WTC11 (cell line): ENCODE results near the gene IRS1. TPM values are rescaled to one million over a fixed set of nuclear protein-coding genes. Genes with fewer than 3 reads are reported as not detected.

Experiments used
- ATAC-seq: fragments of 200-7000 bp; cut with Tn5 transposase; 2 replicates; pipeline ENCODE4 v1.10.0; 2021; ENCODE audit warnings: mild to moderate bottlenecking, moderate library complexity
- CTCF ChIA-PET: fragments of 300-600 bp; sonication (Branson Sonifier 250); formaldehyde crosslinking; loops from one replicate; lab custom pipeline; 2021; ENCODE audit warnings: antibody characterized with exemption; lab: Charles Lee
- POLR2A ChIA-PET: fragments of 350-600 bp; sonication (Branson Sonifier 250); formaldehyde crosslinking; loops from one replicate; lab custom pipeline; 2021; ENCODE audit warnings: antibody characterized with exemption; lab: Charles Lee
- DNase-seq: peaks from one replicate; pipeline ENCODE4 v3.0.0; 2021; ENCODE audit warnings: low spot score
- H3K27ac Mint-ChIP-seq: 2 replicates; pipeline ENCODE4 v1.8.0; 2021; ENCODE audit warnings: mixed read lengths
- H3K27me3 Mint-ChIP-seq: 2 replicates; pipeline ENCODE4 v1.8.0; 2021; ENCODE audit warnings: low read depth, mild to moderate bottlenecking, moderate library complexity, mixed read lengths
- H3K36me3 Mint-ChIP-seq: 2 replicates; pipeline ENCODE4 v1.8.0; 2021; ENCODE audit warnings: mixed read lengths
- H3K4me1 Mint-ChIP-seq: 2 replicates; pipeline ENCODE4 v1.8.0; 2022; ENCODE audit warnings: mixed read lengths
- H3K4me3 Mint-ChIP-seq: 2 replicates; pipeline ENCODE4 v1.8.0; 2021; ENCODE audit warnings: mild to moderate bottlenecking, moderate library complexity, mixed read lengths
- H3K9me3 Mint-ChIP-seq: 2 replicates; pipeline ENCODE4 v1.8.0; 2021; ENCODE audit warnings: mixed read lengths
- ATF6 ChIP-seq: sonication (generic); formaldehyde crosslinking; IDR thresholded peaks from 2 replicates; pipeline ENCODE4 v1.8.1; 2023; ENCODE audit warnings: mild to moderate bottlenecking, missing genetic modification reagents
- CREM ChIP-seq: sonication (generic); formaldehyde crosslinking; IDR thresholded peaks from 2 replicates; pipeline ENCODE4 v1.8.1; 2022; ENCODE audit warnings: mild to moderate bottlenecking, missing genetic modification reagents, moderate library complexity
- ETV6 ChIP-seq: sonication (generic); formaldehyde crosslinking; IDR thresholded peaks from 2 replicates; pipeline ENCODE4 v1.8.1; 2022; ENCODE audit warnings: mild to moderate bottlenecking, missing genetic modification reagents
- FOXJ3 ChIP-seq: sonication (generic); formaldehyde crosslinking; IDR thresholded peaks from 2 replicates; pipeline ENCODE4 v1.9.0; 2021; ENCODE audit warnings: missing genetic modification reagents, mild to moderate bottlenecking, borderline replicate concordance
- NR3C1 ChIP-seq: sonication (generic); formaldehyde crosslinking; conservative IDR thresholded peaks from 2 replicates; pipeline ENCODE4 v1.8.1; 2023; ENCODE audit warnings: low read depth, mild to moderate bottlenecking, missing genetic modification reagents
- SMAD4 ChIP-seq: sonication (generic); formaldehyde crosslinking; IDR thresholded peaks from 2 replicates; pipeline ENCODE4 v1.8.0; 2022; ENCODE audit warnings: mild to moderate bottlenecking, missing genetic modification reagents
- TEAD1 ChIP-seq: sonication (generic); formaldehyde crosslinking; IDR thresholded peaks from 2 replicates; pipeline ENCODE4 v1.8.0; 2022; ENCODE audit warnings: mild to moderate bottlenecking, missing genetic modification reagents
- ZBTB21 ChIP-seq: sonication (generic); formaldehyde crosslinking; IDR thresholded peaks from 2 replicates; pipeline ENCODE4 v1.8.1; 2023; ENCODE audit warnings: mild to moderate bottlenecking, missing genetic modification reagents, borderline replicate concordance
- ZNF263 ChIP-seq: sonication (generic); formaldehyde crosslinking; IDR thresholded peaks from 2 replicates; pipeline ENCODE4 v1.8.1; 2022; ENCODE audit warnings: low read depth, mild to moderate bottlenecking, moderate library complexity, missing genetic modification reagents
- ZNF317 ChIP-seq: sonication (generic); formaldehyde crosslinking; IDR thresholded peaks from 2 replicates; pipeline ENCODE4 v1.8.1; 2023; ENCODE audit warnings: low read depth, mild to moderate bottlenecking, moderate library complexity, missing genetic modification reagents, borderline replicate concordance
- ZNF396 ChIP-seq: fragments of 250-450 bp; sonication (Bioruptor Pico); IDR thresholded peaks from 2 replicates; pipeline ENCODE4 v1.8.0; 2021; ENCODE audit warnings: mild to moderate bottlenecking, moderate library complexity, borderline replicate concordance
- total RNA-seq: library from RNA; stranded (reverse); gene quantifications from 3 replicates; pipeline ENCODE4 v1.2.3, GENCODE V29; 2021
- TF ChIP-seq, protein P1 (sequence below): fragments of 250-450 bp; sonication (Bioruptor Pico); conservative IDR thresholded peaks from 2 replicates; pipeline ENCODE4 v1.9.0; 2021; ENCODE audit warnings: mild to moderate bottlenecking
- TF ChIP-seq, protein P2 (sequence below): sonication (generic); formaldehyde crosslinking; IDR thresholded peaks from 2 replicates; pipeline ENCODE4 v1.8.0; 2022; ENCODE audit warnings: mild to moderate bottlenecking, missing genetic modification reagents
- TF ChIP-seq, protein P3 (sequence below): sonication (generic); formaldehyde crosslinking; IDR thresholded peaks from 2 replicates; pipeline ENCODE4 v1.8.1; 2023; ENCODE audit warnings: mild to moderate bottlenecking, moderate library complexity, missing genetic modification reagents

IRS1 gene
- total RNA-seq, 1 experiment from 2014 or later: 22.9 TPM

- TF ChIP-seq, protein P1, sequence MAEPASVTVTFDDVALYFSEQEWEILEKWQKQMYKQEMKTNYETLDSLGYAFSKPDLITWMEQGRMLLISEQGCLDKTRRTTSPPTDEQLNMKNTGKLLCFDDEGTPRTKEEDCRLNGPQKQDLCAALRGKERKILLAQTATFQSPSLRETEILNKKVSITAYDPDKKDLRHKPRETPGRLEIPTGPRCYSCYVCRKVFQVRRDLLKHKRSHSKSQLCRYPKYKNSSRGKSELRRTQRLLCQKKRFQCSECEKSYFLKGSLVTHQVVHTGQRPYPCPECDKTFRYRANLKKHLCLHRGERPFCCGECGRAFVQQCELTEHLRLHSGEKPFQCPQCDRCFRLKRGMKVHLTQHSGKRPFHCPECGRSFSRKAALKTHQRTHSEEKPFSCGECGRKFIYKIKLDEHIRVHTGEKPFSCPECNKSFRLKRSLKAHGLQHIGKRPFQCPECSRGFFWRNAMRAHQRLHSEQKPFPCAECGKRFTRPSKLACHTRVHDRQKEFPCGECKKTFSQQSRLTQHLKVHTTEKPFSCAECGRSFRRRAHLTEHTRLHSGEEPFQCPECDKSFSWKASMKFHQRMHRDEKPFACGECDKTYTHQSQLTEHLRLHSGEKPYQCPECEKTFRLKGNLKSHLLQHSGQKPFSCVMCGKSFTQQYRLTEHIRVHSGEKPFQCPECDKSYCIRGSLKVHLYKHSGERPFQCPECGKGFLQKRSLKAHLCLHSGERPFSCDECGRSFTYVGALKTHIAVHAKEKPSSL (CRISPR knock-in tag): no peak
- no peak for TF ChIP-seq ZBTB21 (CRISPR knock-in tag)
- TF ChIP-seq CREM (CRISPR knock-in tag): no peak
- TF ChIP-seq, protein P2, sequence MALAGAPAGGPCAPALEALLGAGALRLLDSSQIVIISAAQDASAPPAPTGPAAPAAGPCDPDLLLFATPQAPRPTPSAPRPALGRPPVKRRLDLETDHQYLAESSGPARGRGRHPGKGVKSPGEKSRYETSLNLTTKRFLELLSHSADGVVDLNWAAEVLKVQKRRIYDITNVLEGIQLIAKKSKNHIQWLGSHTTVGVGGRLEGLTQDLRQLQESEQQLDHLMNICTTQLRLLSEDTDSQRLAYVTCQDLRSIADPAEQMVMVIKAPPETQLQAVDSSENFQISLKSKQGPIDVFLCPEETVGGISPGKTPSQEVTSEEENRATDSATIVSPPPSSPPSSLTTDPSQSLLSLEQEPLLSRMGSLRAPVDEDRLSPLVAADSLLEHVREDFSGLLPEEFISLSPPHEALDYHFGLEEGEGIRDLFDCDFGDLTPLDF (CRISPR knock-in tag): no peak
Observed at GRCh38 chr2:226687641-226688253, 111.9 kb downstream of the IRS1 start (continued).

GRCh38 chr2:226684563-226684959 is 115.1 kb downstream of the IRS1 start:
- POLR2A ChIA-PET: no interaction called here
- Mint-ChIP-seq H3K9me3 (peaks cover 14% of the 10 kb centered on the region), H3K36me3 (no peaks in the 10 kb centered on the region), H3K4me1 (peaks cover 13% of the 10 kb centered on the region; the same call in 1 of the 2 replicates), H3K27me3 (no peaks in the 10 kb centered on the region)
- no peak for DNase-seq
- TF ChIP-seq, protein P3, sequence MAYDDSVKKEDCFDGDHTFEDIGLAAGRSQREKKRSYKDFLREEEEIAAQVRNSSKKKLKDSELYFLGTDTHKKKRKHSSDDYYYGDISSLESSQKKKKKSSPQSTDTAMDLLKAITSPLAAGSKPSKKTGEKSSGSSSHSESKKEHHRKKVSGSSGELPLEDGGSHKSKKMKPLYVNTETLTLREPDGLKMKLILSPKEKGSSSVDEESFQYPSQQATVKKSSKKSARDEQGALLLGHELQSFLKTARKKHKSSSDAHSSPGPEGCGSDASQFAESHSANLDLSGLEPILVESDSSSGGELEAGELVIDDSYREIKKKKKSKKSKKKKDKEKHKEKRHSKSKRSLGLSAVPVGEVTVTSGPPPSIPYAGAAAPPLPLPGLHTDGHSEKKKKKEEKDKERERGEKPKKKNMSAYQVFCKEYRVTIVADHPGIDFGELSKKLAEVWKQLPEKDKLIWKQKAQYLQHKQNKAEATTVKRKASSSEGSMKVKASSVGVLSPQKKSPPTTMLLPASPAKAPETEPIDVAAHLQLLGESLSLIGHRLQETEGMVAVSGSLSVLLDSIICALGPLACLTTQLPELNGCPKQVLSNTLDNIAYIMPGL (CRISPR knock-in tag): no peak
- TF ChIP-seq ZNF263 (CRISPR knock-in tag) (no peak), ZNF317 (CRISPR knock-in tag) (no peak), ETV6 (CRISPR knock-in tag) (no peak), SMAD4 (no peak)
- TF ChIP-seq, all 79 proteins: peak for 0
- no peak overlapping the region for H3K4me3 Mint-ChIP-seq
- H3K27ac Mint-ChIP-seq: no peak overlapping the region
- ATAC-seq: no peak
- CTCF ChIA-PET: no interaction called here

DNA sequence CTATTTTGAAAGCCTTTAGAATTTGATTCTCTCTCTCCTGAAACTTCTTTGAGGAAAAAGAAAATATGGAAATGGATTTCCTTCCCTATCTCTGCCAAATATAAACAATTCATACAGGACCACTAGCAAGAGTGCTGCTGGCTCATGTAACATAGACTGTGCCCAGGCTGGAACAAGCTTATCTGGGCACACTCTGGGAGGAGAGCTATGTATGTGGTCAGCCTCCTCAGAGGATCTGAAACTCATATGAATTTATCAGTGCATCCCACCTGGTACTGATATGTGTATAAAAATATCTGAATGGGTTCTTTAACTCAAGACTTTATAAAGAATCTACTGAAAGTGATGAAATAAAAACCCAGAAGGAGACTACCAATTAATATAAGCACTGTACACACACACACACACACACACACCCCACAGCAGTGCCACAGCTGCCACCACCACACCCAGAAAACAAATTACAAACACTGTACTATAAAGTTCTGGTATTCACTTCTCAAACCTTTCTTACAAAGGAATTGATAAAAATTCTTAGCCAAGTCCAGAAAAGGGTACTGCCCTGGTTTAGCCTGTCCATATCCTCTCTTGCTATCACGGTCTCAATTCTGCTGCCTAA is 115.6 kb downstream of the IRS1 start:
- ChIA-PET POLR2A (no interaction called here), CTCF (no interaction called here)
- Mint-ChIP-seq H3K9me3 (peaks cover 14% of the 10 kb centered on the region), H3K4me3 (no peak overlapping the region), H3K27ac (no peak overlapping the region), H3K4me1 (peaks cover 13% of the 10 kb centered on the region; the same call in 1 of the 2 replicates), H3K36me3 (no peaks in the 10 kb centered on the region), H3K27me3 (no peaks in the 10 kb centered on the region)
- no peak for DNase-seq
- no peak for TF ChIP-seq TEAD1 (CRISPR knock-in tag)
- TF ChIP-seq ATF6 (CRISPR knock-in tag): no peak
- no peak for TF ChIP-seq ZNF396 (CRISPR knock-in tag)
- TF ChIP-seq FOXJ3: no peak
- TF ChIP-seq NR3C1: no peak
- no peak for ATAC-seq
